Naive thymus-derived CD4-positive, alpha-beta T cell (primary cell): ENCODE measurements around the gene SULT1C4. TPM values are rescaled to one million over a fixed set of nuclear protein-coding genes. Genes with fewer than 3 reads are reported as not detected.

Experiments
- ATAC-seq: fragments of 150-1000 bp; cut with Tn5 transposase; 2 replicates; pipeline ENCODE4 v1.10.0; 2021; ENCODE audit warnings: mild to moderate bottlenecking, moderate library complexity
- CTCF ChIA-PET: fragments of 350-600 bp; sonication (Branson Sonifier 250); formaldehyde crosslinking; loops from one replicate; lab custom pipeline; 2021; ENCODE audit warnings: antibody characterized with exemption; lab: Charles Lee
- POLR2A ChIA-PET: fragments of 350-600 bp; sonication (Branson Sonifier 250); formaldehyde crosslinking; loops from one replicate; lab custom pipeline; 2021; ENCODE audit warnings: antibody characterized with exemption, inconsistent platforms; lab: Charles Lee
- DNase-seq, 9 donors: peaks; one replicate each; pipeline versions ENCODE4 v3.0.0 to v3.0.0-alpha.2; 2020 to 2022; ENCODE audit warnings: mixed read lengths in 1 of 9
- H3K27ac ChIP-seq: one replicate; pipeline ENCODE4 v1.7.0; 2013; ENCODE audit warnings: mild to moderate bottlenecking, low read depth, low read length, moderate library complexity
- H3K27me3 ChIP-seq, 2 donors: one replicate each; pipeline ENCODE4 v1.7.0; 2013; ENCODE audit warnings: low read length in 2 of 2, mild to moderate bottlenecking in 2 of 2, moderate library complexity in 2 of 2; ENCODE audit not compliant: control insufficient read depth in 2 of 2, insufficient read depth in 2 of 2
- H3K36me3 ChIP-seq, 3 experiments: 1 replicate in 2 of 3; 2 replicates in 1 of 3; pipeline ENCODE4 v1.7.0; 2013; ENCODE audit warnings: low read length in 3 of 3, mild to moderate bottlenecking in 3 of 3, moderate library complexity in 1 of 3; ENCODE audit not compliant: insufficient read depth in 3 of 3, control insufficient read depth in 2 of 3
- H3K4me1 ChIP-seq, 2 donors: one replicate each; pipeline ENCODE4 v1.7.0; 2013; ENCODE audit warnings: low read length in 2 of 2, mild to moderate bottlenecking in 2 of 2, moderate library complexity in 1 of 2; ENCODE audit not compliant: control insufficient read depth in 2 of 2, insufficient read depth in 2 of 2
- H3K4me3 ChIP-seq: 2 replicates; pipeline ENCODE4 v1.7.0; 2013; ENCODE audit warnings: mild to moderate bottlenecking, low read length
- H3K9me3 ChIP-seq, 3 experiments: 1 replicate in 2 of 3; 2 replicates in 1 of 3; pipeline ENCODE4 v1.7.0; 2013; ENCODE audit warnings: low read length in 3 of 3; ENCODE audit not compliant: control insufficient read depth in 2 of 3
- H3K27ac Mint-ChIP-seq, 9 donors: one replicate each; pipeline ENCODE4 v1.8.0; 2020 to 2022; ENCODE audit warnings: mixed read lengths in 9 of 9, mild to moderate bottlenecking in 8 of 9, moderate library complexity in 5 of 9, inconsistent platforms in 2 of 9
- H3K27me3 Mint-ChIP-seq, 5 donors: one replicate each; pipeline ENCODE4 v1.8.0; 2021 to 2022; ENCODE audit warnings: mixed read lengths in 5 of 5, mild to moderate bottlenecking in 1 of 5
- H3K36me3 Mint-ChIP-seq, 5 donors: one replicate each; pipeline ENCODE4 v1.8.0; 2020 to 2022; ENCODE audit warnings: mixed read lengths in 5 of 5, mild to moderate bottlenecking in 3 of 5, inconsistent platforms in 1 of 5
- H3K4me1 Mint-ChIP-seq, 7 donors: one replicate each; pipeline ENCODE4 v1.8.0; 2020 to 2022; ENCODE audit warnings: mixed read lengths in 7 of 7, mild to moderate bottlenecking in 3 of 7, inconsistent platforms in 1 of 7
- H3K4me3 Mint-ChIP-seq, 10 donors: one replicate each; pipeline ENCODE4 v1.8.0; 2020 to 2022; ENCODE audit warnings: mild to moderate bottlenecking in 10 of 10, mixed read lengths in 10 of 10, moderate library complexity in 6 of 10, inconsistent platforms in 2 of 10
- H3K9me3 Mint-ChIP-seq, 11 donors: one replicate each; pipeline ENCODE4 v1.8.0; 2020 to 2022; ENCODE audit warnings: mixed read lengths in 11 of 11, mild to moderate bottlenecking in 4 of 11, inconsistent platforms in 1 of 11, moderate library complexity in 1 of 11
- intact Hi-C, 2 donors: fragments of 100-400 bp; cut with micrococcal nuclease; formaldehyde crosslinking; loops; one replicate each; pipeline ENCODE4 v1.15.1; 2023
- polyA plus RNA-seq, 2 donors: library from polyadenylated mRNA; unstranded; fragments of 300-500 nt; fragmentation: Illumina TruSeq; gene quantifications; one replicate each; pipeline ENCODE4 v1.2.3, GENCODE V29; 2021
- total RNA-seq, 6 experiments: library from RNA in 5 of 6; stranded (reverse) in 5 of 6; gene quantifications; 1 replicate in 5 of 6; 2 replicates in 1 of 6; pipeline ENCODE4 v1.2.3 and lab custom pipeline; 2021 to 2026

Gene SULT1C4
- total and polyA plus RNA-seq, 7 experiments from 2014 or later = 0.78 TPM; not detected in 6

GRCh38 chr2:108393197-108393596 is 15.4 kb downstream of the SULT1C4 start:
- Histone ChIP-seq H3K4me3 (no peak overlapping the region), H3K9me3 (peaks cover 0 to 19% (median 0%) of the 10 kb centered on the region in 3 experiments), H3K27me3 (no peaks in the 10 kb centered on the region), H3K36me3 (no peaks in the 10 kb centered on the region), H3K27ac (no peak overlapping the region), H3K4me1 (no peaks in the 10 kb centered on the region)
- H3K36me3 Mint-ChIP-seq = peaks cover 0 to 15% (median 2%) of the 10 kb centered on the region in 5 donors
- H3K27me3 Mint-ChIP-seq = peaks cover 7 to 25% (median 16%) of the 10 kb centered on the region in 5 donors
- peaks cover 6 to 48% (median 22%) of the 10 kb centered on the region in 11 donors for H3K9me3 Mint-ChIP-seq
- no peak overlapping the region for H3K27ac Mint-ChIP-seq
- H3K4me1 Mint-ChIP-seq = no peaks in the 10 kb centered on the region
- POLR2A ChIA-PET = no interaction called here
- DNase-seq = no peak
- H3K4me3 Mint-ChIP-seq = no peak overlapping the region
- no peak for ATAC-seq
- intact Hi-C loops = no loop called here
- CTCF ChIA-PET = no interaction called here

GRCh38 chr2:108395155-108395554 is 17.4 kb downstream of the SULT1C4 start:
- ChIA-PET POLR2A (no interaction called here), CTCF (interaction anchor here (0.7 kb wide), 1 partner anchor 189 kb away, joined by 3 read pairs; no protein-coding TSS in a partner anchor)
- Mint-ChIP-seq H3K4me1 (no peaks in the 10 kb centered on the region), H3K36me3 (peaks cover 0 to 19% (median 5%) of the 10 kb centered on the region in 5 donors), H3K27ac (no peak overlapping the region), H3K27me3 (peaks cover 0 to 17% (median 7%) of the 10 kb centered on the region in 5 donors), H3K9me3 (peaks cover 11 to 68% (median 39%) of the 10 kb centered on the region in 11 donors), H3K4me3 (no peak overlapping the region)
- no peak for ATAC-seq
- Histone ChIP-seq H3K4me1 (no peaks in the 10 kb centered on the region), H3K27me3 (no peaks in the 10 kb centered on the region), H3K9me3 (peaks cover 0 to 39% (median 4%) of the 10 kb centered on the region in 3 experiments), H3K27ac (no peak overlapping the region), H3K4me3 (no peak overlapping the region), H3K36me3 (no peaks in the 10 kb centered on the region)
- intact Hi-C loops = loop anchor here in 1 of 2 donors (5.0 kb wide), 1 partner anchor 187 kb away; no protein-coding TSS in a partner anchor
- DNase-seq = no peak

- ChIA-PET POLR2A (no interaction called here), CTCF (no interaction called here)
- no peaks in the 10 kb centered on the region for H3K36me3 ChIP-seq
- no peaks in the 10 kb centered on the region for H3K27me3 ChIP-seq
- DNase-seq (no peak), ATAC-seq (no peak)
- H3K4me3 ChIP-seq = no peak overlapping the region
- H3K27ac Mint-ChIP-seq = no peak overlapping the region
- no peak overlapping the region for H3K4me3 Mint-ChIP-seq
- no peak overlapping the region for H3K27ac ChIP-seq
- no peaks in the 10 kb centered on the region for H3K4me1 Mint-ChIP-seq
- H3K9me3 Mint-ChIP-seq = peaks cover 11 to 76% (median 33%) of the 10 kb centered on the region in 11 donors
- intact Hi-C loops = loop anchor here (1.0 to 5.0 kb wide), 2 partner anchors 185 to 187 kb away; no protein-coding TSS in a partner anchor
- H3K27me3 Mint-ChIP-seq = peaks cover 0 to 14% (median 4%) of the 10 kb centered on the region in 5 donors
- peaks cover 0 to 44% (median 4%) of the 10 kb centered on the region in 3 experiments for H3K9me3 ChIP-seq
- H3K36me3 Mint-ChIP-seq = peaks cover 0 to 15% (median 8%) of the 10 kb centered on the region in 5 donors
- no peaks in the 10 kb centered on the region for H3K4me1 ChIP-seq
Observed at GRCh38 chr2:108396845-108397244, 19.1 kb downstream of the SULT1C4 start.

DNA sequence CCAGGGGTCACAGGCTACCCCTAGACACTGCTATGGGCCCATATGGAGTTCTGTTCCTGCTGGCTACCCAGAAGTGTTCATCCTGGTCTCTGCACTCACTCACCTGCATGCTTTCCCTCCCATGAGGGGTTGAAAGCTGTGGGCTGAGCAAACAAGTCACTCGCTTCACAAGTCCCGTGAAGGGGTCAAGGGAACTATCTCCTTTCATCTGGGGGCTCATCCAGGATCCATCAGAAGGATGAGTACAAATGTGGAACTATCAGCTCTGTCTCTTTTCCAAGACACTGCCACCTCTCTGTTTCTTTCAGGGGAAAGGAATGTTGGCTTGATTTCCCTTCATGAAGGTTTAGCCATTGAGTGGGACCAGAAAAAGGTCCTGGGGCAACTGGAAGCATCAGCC is 21.7 kb downstream of the SULT1C4 start:
- H3K27ac ChIP-seq = no peak overlapping the region
- Mint-ChIP-seq H3K4me3 (no peak overlapping the region), H3K9me3 (peaks cover 6 to 63% (median 26%) of the 10 kb centered on the region in 11 donors), H3K27me3 (peaks cover 0 to 15% (median 4%) of the 10 kb centered on the region in 5 donors), H3K4me1 (no peaks in the 10 kb centered on the region), H3K36me3 (peaks cover 0 to 22% (median 8%) of the 10 kb centered on the region in 5 donors), H3K27ac (no peak overlapping the region)
- no peak overlapping the region for H3K4me3 ChIP-seq
- no peaks in the 10 kb centered on the region for H3K27me3 ChIP-seq
- H3K9me3 ChIP-seq = peaks cover 0 to 29% (median 4%) of the 10 kb centered on the region in 3 experiments
- ChIA-PET POLR2A (no interaction called here), CTCF (no interaction called here)
- ATAC-seq (no peak), DNase-seq (no peak)
- intact Hi-C loops = loop anchor here in 1 of 2 donors (5.0 kb wide), 1 partner anchor 183 kb away; no protein-coding TSS in a partner anchor
- H3K36me3 ChIP-seq = no peaks in the 10 kb centered on the region
- no peaks in the 10 kb centered on the region for H3K4me1 ChIP-seq

DNA sequence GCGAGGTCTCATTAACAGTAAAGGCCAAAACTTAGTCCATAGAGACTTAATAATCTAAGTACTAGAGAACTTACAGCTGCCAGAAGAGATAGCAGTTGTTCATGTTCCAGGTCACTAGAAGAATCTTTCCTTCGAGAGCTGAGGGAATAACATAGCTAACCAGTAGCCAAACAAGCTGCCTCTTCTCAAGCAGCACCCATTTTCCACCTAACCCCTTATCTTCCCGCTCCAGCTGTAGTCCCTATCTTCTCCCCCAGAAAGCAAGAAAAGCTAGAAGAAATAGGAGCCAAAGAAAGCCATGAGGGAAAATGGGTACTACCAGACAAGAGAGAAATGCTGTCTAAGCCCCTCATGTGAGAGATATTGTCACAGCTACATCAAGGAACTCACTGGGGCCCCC is 24.0 kb downstream of the SULT1C4 start:
- Histone ChIP-seq H3K4me3 (no peak overlapping the region), H3K27me3 (no peaks in the 10 kb centered on the region), H3K9me3 (peaks cover 0 to 36% (median 11%) of the 10 kb centered on the region in 3 experiments), H3K27ac (no peak overlapping the region), H3K36me3 (no peaks in the 10 kb centered on the region), H3K4me1 (no peaks in the 10 kb centered on the region)
- ChIA-PET POLR2A (no interaction called here), CTCF (no interaction called here)
- no peak overlapping the region for H3K27ac Mint-ChIP-seq
- intact Hi-C loops = no loop called here
- ATAC-seq (no peak), DNase-seq (no peak)
- no peaks in the 10 kb centered on the region for H3K4me1 Mint-ChIP-seq
- H3K27me3 Mint-ChIP-seq = peaks cover 0 to 12% (median 3%) of the 10 kb centered on the region in 5 donors
- H3K9me3 Mint-ChIP-seq = peaks cover 15 to 68% (median 34%) of the 10 kb centered on the region in 11 donors
- peaks cover 0 to 22% (median 8%) of the 10 kb centered on the region in 5 donors for H3K36me3 Mint-ChIP-seq
- H3K4me3 Mint-ChIP-seq = no peak overlapping the region

- Histone ChIP-seq H3K27ac (no peak overlapping the region), H3K36me3 (no peaks in the 10 kb centered on the region), H3K9me3 (peaks cover 0 to 32% (median 11%) of the 10 kb centered on the region in 3 experiments), H3K4me1 (no peaks in the 10 kb centered on the region), H3K4me3 (no peak overlapping the region), H3K27me3 (no peaks in the 10 kb centered on the region)
- Mint-ChIP-seq H3K4me1 (no peaks in the 10 kb centered on the region), H3K27me3 (peaks cover 0 to 15% (median 7%) of the 10 kb centered on the region in 5 donors), H3K9me3 (peaks cover 15 to 58% (median 29%) of the 10 kb centered on the region in 11 donors), H3K4me3 (no peak overlapping the region), H3K36me3 (peaks cover 0 to 17% (median 5%) of the 10 kb centered on the region in 5 donors), H3K27ac (no peak overlapping the region)
- intact Hi-C loops = no loop called here
- CTCF ChIA-PET = interaction anchor here (1.3 kb wide), 1 partner anchor 12 kb away, joined by 3 read pairs; no protein-coding TSS in a partner anchor
- DNase-seq = no peak
- POLR2A ChIA-PET = no interaction called here
- no peak for ATAC-seq
Observed at GRCh38 chr2:108403494-108403893, 25.7 kb downstream of the SULT1C4 start.
